Left cardiac atrium (tissue), 4 donors: ENCODE data around the gene UVRAG. TPM values are rescaled to one million over a fixed set of nuclear protein-coding genes. Genes with fewer than 3 reads are reported as not detected.

Experiments used
- ATAC-seq, 2 donors: fragments of 200-7000 bp; cut with Tn5 transposase; one replicate each; pipeline ENCODE4 v1.9.1; 2020; ENCODE audit warnings: mild to moderate bottlenecking in 2 of 2, moderate library complexity in 2 of 2
- DNase-seq: peaks from one replicate; pipeline ENCODE4 v3.0.0-alpha.2; 2020
- intact Hi-C, 2 donors: fragments of 100-400 bp; cut with DNase I; formaldehyde crosslinking; loops; one replicate each; pipeline versions ENCODE4 v1.14.1 to v1.15.1; 2022 to 2023
- total RNA-seq, 2 donors: library from RNA; stranded (reverse); fragmentation: NEBNext Ultra II Directional; extraction: Animal tissue kit (Norgen Biotek cat#: 25700); gene quantifications; one replicate each; pipeline ENCODE4 v1.2.1, GENCODE V29; 2021
- donor health status: DM: no; HTN: yes; CAD: no.
- donor health status: DM: no; HTN: yes; CAD: no; lungs with severe emphysema.
- donor health status: DM: yes; HTN: yes; CAD: no.
- donor health status: Dilated cardiomyopathy.

Gene UVRAG
- total RNA-seq, 2 donors from 2014 or later, result 13.9 to 17.7 TPM

GRCh38 chr11:76102802-76103201, 287.8 kb downstream of the UVRAG start:
- intact Hi-C loops, result no loop called here
- ATAC-seq, result peak; percentile 49 to 55

GRCh38 chr11:76103460-76103859, 288.4 kb downstream of the UVRAG start:
- no peak for DNase-seq
- intact Hi-C loops, result no loop called here
- no peak for ATAC-seq

More at GRCh38 chr11:76102802-76103201, 287.8 kb downstream of the UVRAG start:
- DNase-seq, result peak; percentile 43

GRCh38 chr11:76104285-76104684, 289.3 kb downstream of the UVRAG start:
- intact Hi-C loops, result no loop called here
- DNase-seq (no peak), ATAC-seq (no peak)

- intact Hi-C loops, result no loop called here
- DNase-seq, result no peak
- ATAC-seq, result no peak
Observed at GRCh38 chr11:76105637-76106036, 290.6 kb downstream of the UVRAG start.

GRCh38 chr11:76107971-76108370, 293.0 kb downstream of the UVRAG start:
- intact Hi-C loops, result no loop called here
- ATAC-seq (no peak), DNase-seq (no peak)

- intact Hi-C loops, result no loop called here
- ATAC-seq, result no peak
- DNase-seq, result no peak
Observed at GRCh38 chr11:76114238-76114637, 299.2 kb downstream of the UVRAG start.

- intact Hi-C loops, result no loop called here
- no peak for DNase-seq
- no peak for ATAC-seq
Observed at GRCh38 chr11:76115555-76115954, 300.5 kb downstream of the UVRAG start.

- no peak for DNase-seq
- intact Hi-C loops, result no loop called here
- ATAC-seq, result no peak
Observed at GRCh38 chr11:76119032-76119431, 304.0 kb downstream of the UVRAG start.

GRCh38 chr11:76119779-76120178, 304.8 kb downstream of the UVRAG start:
- no peak for DNase-seq
- intact Hi-C loops, result no loop called here
- peak; percentile 45 to 85 for ATAC-seq

GRCh38 chr11:76120513-76121101, 305.6 kb downstream of the UVRAG start:
- no peak for DNase-seq
- intact Hi-C loops, result no loop called here
- peak; percentile 45 to 46 for ATAC-seq

GRCh38 chr11:76123248-76123647, 308.2 kb downstream of the UVRAG start:
- no peak for ATAC-seq
- intact Hi-C loops, result no loop called here
- no peak for DNase-seq

GRCh38 chr11:76124905-76125770, 310.1 kb downstream of the UVRAG start:
- DNase-seq (no peak), ATAC-seq (no peak)
- intact Hi-C loops, result no loop called here

- intact Hi-C loops, result no loop called here
Observed at GRCh38 chr11:76129729-76130128, 314.7 kb downstream of the UVRAG start.

GRCh38 chr11:76131142-76131541, 316.1 kb downstream of the UVRAG start:
- ATAC-seq (peak; percentile 39 to 51), DNase-seq (no peak)
- intact Hi-C loops, result no loop called here

More at GRCh38 chr11:76129729-76130128, 314.7 kb downstream of the UVRAG start:
- ATAC-seq (no peak), DNase-seq (no peak)

- intact Hi-C loops, result no loop called here
- DNase-seq (no peak), ATAC-seq (peak; percentile 64 to 70)
Observed at GRCh38 chr11:76131671-76132631, 316.9 kb downstream of the UVRAG start.

GRCh38 chr11:76134239-76134638, 319.2 kb downstream of the UVRAG start:
- intact Hi-C loops, result no loop called here
- DNase-seq (no peak), ATAC-seq (no peak)

- ATAC-seq (no peak), DNase-seq (no peak)
- intact Hi-C loops, result no loop called here
Observed at GRCh38 chr11:76135491-76135890, 320.5 kb downstream of the UVRAG start.

- DNase-seq (no peak), ATAC-seq (no peak)
- intact Hi-C loops, result no loop called here
Observed at GRCh38 chr11:76139314-76139713, 324.3 kb downstream of the UVRAG start.

GRCh38 chr11:76140912-76141574, 326.0 kb downstream of the UVRAG start:
- ATAC-seq (peak in 1 of 2 donors; percentile 68), DNase-seq (no peak)
- intact Hi-C loops, result no loop called here
